Loucy (cell line): ENCODE measurements around the gene SLC6A12.

Experiments used
- CTCF ChIP-seq: fragments of 200-600 bp; sonication (generic); conservative IDR thresholded peaks from 2 replicates; pipeline ENCODE4 v1.5.1; 2014; ENCODE audit warnings: mild to moderate bottlenecking, antibody characterized with exemption, low read length
- EZH2phosphoT487 ChIP-seq: fragments of 200-600 bp; IDR thresholded peaks from 2 replicates; pipeline ENCODE4 v1.6.1; 2018; ENCODE audit warnings: antibody characterized with exemption, mild to moderate bottlenecking, moderate library complexity, borderline replicate concordance

DNA sequence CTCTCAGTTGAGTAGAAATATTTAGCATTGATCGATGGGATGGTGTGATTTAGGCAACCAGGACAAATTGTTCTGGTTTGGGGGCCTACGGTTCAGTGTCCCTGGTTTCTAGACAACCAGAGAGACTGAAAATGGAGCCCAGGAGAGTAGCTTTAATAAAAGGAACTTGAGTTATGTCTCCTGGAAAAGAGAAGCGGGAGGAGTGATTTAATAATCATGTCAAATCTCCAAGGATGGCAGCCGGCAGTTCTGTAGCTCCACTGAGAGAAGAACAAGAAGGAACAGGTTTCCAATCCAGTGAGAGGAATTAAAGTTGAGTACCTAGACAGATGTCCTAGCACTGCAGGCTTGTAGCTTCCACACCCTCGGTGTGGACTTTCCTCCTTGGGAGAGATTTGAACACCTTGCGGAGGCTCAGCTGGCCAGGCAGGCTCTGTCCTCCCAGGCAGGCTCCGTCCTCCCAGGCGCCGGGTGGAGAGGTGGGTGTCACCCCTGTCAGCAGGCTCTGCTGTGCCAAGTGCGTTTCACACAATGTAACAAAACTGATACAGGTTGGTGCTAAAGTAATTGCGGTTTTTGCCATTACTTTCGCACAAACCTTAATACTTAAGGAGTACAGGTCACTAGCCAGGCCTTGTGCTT is 45.9 kb downstream of the SLC6A12 start:
- TF ChIP-seq CTCF = no peak
- TF ChIP-seq EZH2phosphoT487 = no peak
